H1 (cell line): ENCODE data around the gene SERGEF. TPM values are rescaled to one million over a fixed set of nuclear protein-coding genes. Genes with fewer than 3 reads are reported as not detected.

Experiments used
- CTCF ChIA-PET: fragments of 300-600 bp; sonication (Branson Sonifier 250); formaldehyde crosslinking; loops from one replicate; lab custom pipeline; 2021; ENCODE audit not compliant: partially characterized antibody; lab: Charles Lee
- POLR2A ChIA-PET: fragments of 300-600 bp; sonication (Branson Sonifier 250); formaldehyde crosslinking; loops from one replicate; lab custom pipeline; 2021; ENCODE audit warnings: inconsistent platforms; ENCODE audit not compliant: partially characterized antibody; lab: Charles Lee
- DNase-seq, 2 experiments: peaks; one replicate each; pipeline versions ENCODE4 v3.0.0 to v3.0.0-alpha.2; 2010 to 2022; ENCODE audit warnings: low spot score in 2 of 2, low read depth in 1 of 2, mixed read lengths in 1 of 2
- FAIRE-seq: peaks from 2 replicates; lab custom pipeline; 2011; peaks lifted over from hg19 to GRCh38; lab: Jason Lieb, UNC
- H2AFZ ChIP-seq: 2 replicates; pipeline ENCODE4 v1.8.1; 2012; ENCODE audit warnings: low read length, inconsistent platforms
- H2AK5ac ChIP-seq: 2 replicates; pipeline ENCODE4 v1.6.1; 2013; ENCODE audit warnings: low read depth, low read length
- H2BK120ac ChIP-seq: replicated peaks from 2 replicates; pipeline ENCODE3; 2013; ENCODE audit warnings: low read depth, low read length, inconsistent platforms
- H2BK12ac ChIP-seq: 2 replicates; pipeline ENCODE4 v1.6.1; 2013; ENCODE audit warnings: low read depth, low read length
- H2BK15ac ChIP-seq: 2 replicates; pipeline ENCODE4 v1.6.1; 2013; ENCODE audit warnings: low read length
- H2BK20ac ChIP-seq: 2 replicates; pipeline ENCODE4 v1.6.1; 2013; ENCODE audit warnings: low read length
- H2BK5ac ChIP-seq: 2 replicates; pipeline ENCODE4 v1.6.1; 2013; ENCODE audit warnings: low read depth, low read length
- H3K14ac ChIP-seq: 2 replicates; pipeline ENCODE4 v1.6.1; 2013; ENCODE audit warnings: inconsistent platforms; ENCODE audit not compliant: insufficient read length
- H3K18ac ChIP-seq: 2 replicates; pipeline ENCODE4 v1.6.1; 2013; ENCODE audit warnings: low read length; ENCODE audit errors: extremely low read depth
- H3K23ac ChIP-seq: 2 replicates; pipeline ENCODE4 v1.6.1; 2013; ENCODE audit warnings: inconsistent platforms; ENCODE audit not compliant: insufficient read length
- H3K23me2 ChIP-seq: 2 replicates; pipeline ENCODE4 v1.6.1; 2013; ENCODE audit warnings: low read depth, low read length
- H3K27ac ChIP-seq: 2 replicates; pipeline ENCODE4 v1.6.1; 2011; ENCODE audit warnings: low read depth, low read length, inconsistent platforms
- H3K27me3 ChIP-seq, 4 experiments: replicated peaks in 1 of 4; 1 replicate in 1 of 4; 2 replicates in 3 of 4; pipeline versions ENCODE4 v1.6.1 to v1.8.1; 2011 to 2013; ENCODE audit warnings: low read length in 3 of 4, mild to moderate bottlenecking in 3 of 4, inconsistent platforms in 2 of 4, mixed read lengths in 2 of 4, moderate library complexity in 1 of 4; ENCODE audit not compliant: control insufficient read depth in 3 of 4, insufficient read depth in 3 of 4; ENCODE audit errors: extremely low read depth in 1 of 4
- H3K36me3 ChIP-seq, 4 experiments: 2 replicates each; pipeline versions ENCODE4 v1.6.1 to v1.8.1; 2011 to 2013; ENCODE audit warnings: mild to moderate bottlenecking in 4 of 4, low read length in 3 of 4, moderate library complexity in 2 of 4, control low read depth in 1 of 4, inconsistent platforms in 1 of 4; ENCODE audit not compliant: insufficient read depth in 4 of 4, control insufficient read depth in 2 of 4
- H3K4ac ChIP-seq: replicated peaks from 2 replicates; pipeline ENCODE3; 2013; ENCODE audit warnings: low read length, low read depth, mixed read lengths, inconsistent platforms; ENCODE audit not compliant: insufficient read length
- H3K4me1 ChIP-seq, 4 experiments: replicated peaks in 1 of 4; 1 replicate in 1 of 4; 2 replicates in 3 of 4; pipeline versions ENCODE4 v1.6.1 to v1.8.1; 2011 to 2013; ENCODE audit warnings: low read length in 3 of 4, inconsistent platforms in 2 of 4, mixed read lengths in 1 of 4; ENCODE audit not compliant: insufficient read depth in 4 of 4, control insufficient read depth in 3 of 4
- H3K4me2 ChIP-seq, 2 experiments: 2 replicates each; pipeline versions ENCODE4 v1.6.1 to v1.8.1; 2011 to 2013; ENCODE audit warnings: low read depth in 2 of 2, low read length in 2 of 2, control low read depth in 1 of 2, inconsistent platforms in 1 of 2, mild to moderate bottlenecking in 1 of 2; ENCODE audit not compliant: insufficient read depth in 1 of 2
- H3K4me3 ChIP-seq, 4 experiments: fragments of 200-600, 300-600 bp in 1 of 4; sonication (generic), shearing (Covaris generic), sonication (Bioruptor Twin) in 1 of 4; 2 replicates each; pipeline versions ENCODE4 v1.5.1 to v1.8.1; 2011 to 2016; ENCODE audit warnings: low read length in 4 of 4, low read depth in 3 of 4, control low read depth in 2 of 4, inconsistent platforms in 2 of 4, mild to moderate bottlenecking in 2 of 4, mixed read lengths in 1 of 4, moderate library complexity in 1 of 4; ENCODE audit not compliant: insufficient read depth in 2 of 4; ENCODE audit errors: extremely low read depth in 1 of 4
- H3K56ac ChIP-seq: replicated peaks from 2 replicates; pipeline ENCODE3; 2013; ENCODE audit warnings: low read depth, mild to moderate bottlenecking, mixed read lengths, low read length, inconsistent platforms; ENCODE audit not compliant: insufficient read length
- H3K79me1 ChIP-seq: 2 replicates; pipeline ENCODE4 v1.6.1; 2013; ENCODE audit warnings: low read depth, low read length, control low read depth
- H3K79me2 ChIP-seq, 2 experiments: 2 replicates each; pipeline versions ENCODE4 v1.6.1 to v1.8.1; 2012 to 2013; ENCODE audit warnings: low read length in 2 of 2, mild to moderate bottlenecking in 2 of 2, inconsistent platforms in 1 of 2; ENCODE audit not compliant: insufficient read depth in 2 of 2, control insufficient read depth in 1 of 2
- H3K9ac ChIP-seq, 4 experiments: replicated peaks in 1 of 4; 1 replicate in 1 of 4; 2 replicates in 3 of 4; pipeline versions ENCODE4 v1.6.1 to v1.8.1; 2011 to 2013; ENCODE audit warnings: low read depth in 3 of 4, low read length in 3 of 4, control low read depth in 2 of 4, mild to moderate bottlenecking in 2 of 4, moderate library complexity in 2 of 4, inconsistent platforms in 1 of 4; ENCODE audit errors: extremely low read depth in 1 of 4
- H3K9me3 ChIP-seq, 2 experiments: 2 replicates each; pipeline versions ENCODE4 v1.6.1 to v1.8.1; 2012 to 2013; ENCODE audit warnings: mild to moderate bottlenecking in 2 of 2, moderate library complexity in 2 of 2, control low read depth in 1 of 2, inconsistent platforms in 1 of 2, low read depth in 1 of 2, low read length in 1 of 2, mixed read lengths in 1 of 2; ENCODE audit not compliant: insufficient read depth in 2 of 2
- H4K20me1 ChIP-seq, 2 experiments: replicated peaks in 1 of 2; 2 replicates each; pipeline versions ENCODE3 to v1.8.1; 2011 to 2013; ENCODE audit warnings: inconsistent platforms in 2 of 2, low read length in 2 of 2, mild to moderate bottlenecking in 1 of 2; ENCODE audit not compliant: insufficient read depth in 2 of 2, control insufficient read depth in 1 of 2
- H4K5ac ChIP-seq: 2 replicates; pipeline ENCODE4 v1.6.1; 2013; ENCODE audit warnings: low read length, low read depth, mixed read lengths, inconsistent platforms; ENCODE audit not compliant: insufficient read length
- H4K8ac ChIP-seq: 2 replicates; pipeline ENCODE4 v1.8.0; 2013; ENCODE audit warnings: mild to moderate bottlenecking, moderate library complexity, low read length, inconsistent platforms; ENCODE audit not compliant: insufficient read depth; ENCODE audit errors: extremely low read depth
- H4K91ac ChIP-seq: replicated peaks from 2 replicates; pipeline ENCODE3; 2013; ENCODE audit warnings: low read length, mixed read lengths, inconsistent platforms; ENCODE audit not compliant: insufficient read length
- BCL11A ChIP-seq, 2 experiments: IDR thresholded peaks; one replicate each; pipeline ENCODE4 v1.6.1; 2011; ENCODE audit warnings: low read depth in 2 of 2, low read length in 2 of 2, mild to moderate bottlenecking in 2 of 2
- BRCA1 ChIP-seq: IDR thresholded peaks from 2 replicates; pipeline ENCODE4 v1.6.1; 2012; ENCODE audit warnings: low read depth, low read length, improper control_type of control experiment
- CHD1 ChIP-seq: IDR thresholded peaks from 2 replicates; pipeline ENCODE4 v1.6.1; 2012; ENCODE audit warnings: low read depth, low read length, improper control_type of control experiment
- CHD2 ChIP-seq: IDR thresholded peaks from 2 replicates; pipeline ENCODE4 v1.6.1; 2012; ENCODE audit warnings: low read length, improper control_type of control experiment
- GTF2F1 ChIP-seq: IDR thresholded peaks from 2 replicates; pipeline ENCODE4 v1.6.1; 2012; ENCODE audit warnings: low read depth, low read length, improper control_type of control experiment, borderline replicate concordance
- HDAC6 ChIP-seq: IDR thresholded peaks from one replicate; pipeline ENCODE4 v1.7.1; 2012; ENCODE audit warnings: low read depth, mild to moderate bottlenecking, inconsistent platforms, low read length, moderate library complexity
- JUND ChIP-seq: IDR thresholded peaks from 2 replicates; pipeline ENCODE4 v1.6.1; 2011; ENCODE audit warnings: mild to moderate bottlenecking, improper control_type of control experiment, low read length
- NANOG ChIP-seq: IDR thresholded peaks from 2 replicates; pipeline ENCODE4 v1.6.1; 2011; ENCODE audit warnings: low read length, low read depth, mild to moderate bottlenecking, inconsistent platforms; ENCODE audit not compliant: insufficient read depth, poor library complexity, severe bottlenecking
- POLR2A ChIP-seq, 2 experiments: IDR thresholded peaks; 1 replicate in 1 of 2; 2 replicates in 1 of 2; pipeline ENCODE4 v1.6.1; 2011; ENCODE audit warnings: low read depth in 2 of 2, low read length in 2 of 2, mild to moderate bottlenecking in 2 of 2; ENCODE audit errors: control extremely low read depth in 1 of 2
- POLR2AphosphoS5 ChIP-seq: IDR thresholded peaks from 2 replicates; pipeline ENCODE4 v1.6.1; 2011; ENCODE audit warnings: low read depth, low read length
- RFX5 ChIP-seq: IDR thresholded peaks from 2 replicates; pipeline ENCODE4 v1.6.1; 2011; ENCODE audit warnings: low read depth, low read length, improper control_type of control experiment, borderline replicate concordance
- RNF2 ChIP-seq: fragments of 200-900, 300-1000 bp; sonication (generic); IDR thresholded peaks from 2 replicates; pipeline ENCODE4 v1.7.1; 2016; ENCODE audit warnings: borderline replicate concordance, low read depth, mild to moderate bottlenecking, antibody characterized with exemption, low read length; ENCODE audit not compliant: poor library complexity, severe bottlenecking; ENCODE audit errors: missing control alignments
- SIX5 ChIP-seq: IDR thresholded peaks from 2 replicates; pipeline ENCODE4 v1.6.1; 2011; ENCODE audit warnings: mild to moderate bottlenecking, low read depth, low read length
- SP1 ChIP-seq: IDR thresholded peaks from 2 replicates; pipeline ENCODE4 v1.6.1; 2011; ENCODE audit warnings: low read depth, low read length
- SP2 ChIP-seq: IDR thresholded peaks from 2 replicates; pipeline ENCODE4 v1.6.1; 2012; ENCODE audit warnings: mild to moderate bottlenecking, low read length, inconsistent platforms
- TAF1 ChIP-seq: IDR thresholded peaks from 2 replicates; pipeline ENCODE4 v1.6.1; 2011; ENCODE audit warnings: mild to moderate bottlenecking, low read depth, low read length
- WGBS, 2 experiments: shearing (Covaris generic) in 1 of 2; methylation state at CpG; one replicate each; pipeline versions ENCODE4 v1.1.6 to v1.1.7; 2013 to 2015; ENCODE audit warnings: low lambda C conversion rate in 2 of 2, mixed read lengths in 2 of 2, inconsistent platforms in 1 of 2, low coverage in 1 of 2, missing lambda C conversion rate in 1 of 2; ENCODE audit not compliant: insufficient replicate concordance in 2 of 2, insufficient coverage in 1 of 2, insufficient read length in 1 of 2; ENCODE audit errors: extremely low coverage in 1 of 2, missing lambda C conversion rate in 1 of 2; 5-methylcytosine and 5-hydroxymethylcytosine counted together
- polyA plus RNA-seq, 7 experiments: library from polyadenylated mRNA; depleted of rRNA in 3 of 7; stranded (reverse) in 5 of 7; unstranded in 2 of 7; fragments of >200 nt in 5 of 7; fragments of 200-250 nt in 2 of 7; gene quantifications; 1 replicate in 5 of 7; 2 replicates in 1 of 7; 4 replicates in 1 of 7; pipeline versions ENCODE4 v1.2.1 to v1.2.3, GENCODE V29; 2011 to 2013; ENCODE audit warnings: missing spikeins in 2 of 7, mixed read lengths in 2 of 7
- total RNA-seq: library from RNA; stranded (reverse); fragmentation: NEBNext Ultra II Directional; extraction: Animal tissue kit (Norgen Biotek cat#: 25700); gene quantifications from 2 replicates; pipeline ENCODE4 v1.2.1, GENCODE V29; 2021

Gene SERGEF
- total and polyA plus RNA-seq, 2 of the 8 experiments (the other 6 are each of a cell fraction or from before 2014, with no cell fraction given): 16.6 to 28.8 TPM

- WGBS, 2 experiments: 83% methylated on average over 4 of the region's 4 CpGs; no CpG with 5 or more reads in 1 of the 2 experiments
- TF ChIP-seq SIX5: no peak
- TF ChIP-seq POLR2A (IDR thresholded peaks at IDR 0.05; ENCODE audit: control extremely low read depth in 1 of 2, low read depth in 2 of 2, low read length in 2 of 2): no peak
- TF ChIP-seq JUND: no peak
- no peak for TF ChIP-seq SP1
- TF ChIP-seq RFX5: no peak
- TF ChIP-seq HDAC6: no peak
- TF ChIP-seq BCL11A (IDR thresholded peaks at IDR 0.05; ENCODE audit: low read depth in 2 of 2, low read length in 2 of 2): no peak
- TF ChIP-seq RNF2: no peak
- TF ChIP-seq GTF2F1: no peak
- no peak for TF ChIP-seq TAF1
- no peak for TF ChIP-seq CHD2
- no peak for TF ChIP-seq POLR2AphosphoS5
- TF ChIP-seq NANOG: no peak
- TF ChIP-seq BRCA1: no peak
- no peak for TF ChIP-seq CHD1
- no peak for TF ChIP-seq SP2
These were observed 205.8 kb downstream of the SERGEF start for GRCh38 chr11:17807034-17807433.

More at GRCh38 chr11:17807034-17807433, 205.8 kb downstream of the SERGEF start:
- H3K4me1 ChIP-seq: peaks cover 0 to 6% (median 1%) of the 10 kb centered on the region in 4 experiments; a peak in 3 of 7 replicates
- POLR2A ChIA-PET: no interaction called here
- H3K4ac ChIP-seq: no peak overlapping the region
- no peaks in the 10 kb centered on the region for H3K36me3 ChIP-seq
- H2AFZ ChIP-seq: no peak overlapping the region
- H4K8ac ChIP-seq: no peak overlapping the region
- no peak overlapping the region for H3K56ac ChIP-seq
- H2BK120ac ChIP-seq: no peak overlapping the region
- H2AK5ac ChIP-seq: no peak overlapping the region
- H4K91ac ChIP-seq: no peak overlapping the region
- no peak overlapping the region for H2BK15ac ChIP-seq
- H3K27ac ChIP-seq: no peak overlapping the region
- no peak overlapping the region for H3K14ac ChIP-seq
- no peaks in the 10 kb centered on the region for H3K79me1 ChIP-seq
- no peak for DNase-seq
- FAIRE-seq: no peak
- no peaks in the 10 kb centered on the region for H3K23me2 ChIP-seq
- H3K18ac ChIP-seq: no peak overlapping the region
- no peak overlapping the region for H3K23ac ChIP-seq
- H2BK12ac ChIP-seq: no peak overlapping the region
- no peaks in the 10 kb centered on the region for H3K79me2 ChIP-seq
- no peak overlapping the region for H3K4me3 ChIP-seq
- H4K5ac ChIP-seq: no peak overlapping the region
- no peak overlapping the region for H3K4me2 ChIP-seq
- no peaks in the 10 kb centered on the region for H4K20me1 ChIP-seq
- no peak overlapping the region for H2BK20ac ChIP-seq
- H2BK5ac ChIP-seq: no peak overlapping the region
- CTCF ChIA-PET: interaction anchor here (0.7 to 1.2 kb wide), 2 partner anchors 18 to 83 kb away, joined by 3 read pairs; no protein-coding TSS in a partner anchor
- H3K9me3 ChIP-seq: no peaks in the 10 kb centered on the region
- H3K27me3 ChIP-seq: no peaks in the 10 kb centered on the region; a peak in 1 of 7 replicates
- no peak overlapping the region for H3K9ac ChIP-seq
